GM10248 (cell line): ENCODE results near the gene DGKG.

Experiments used
- CTCF ChIA-PET: fragments of 300-600 bp; sonication (Branson Sonifier 250); formaldehyde crosslinking; extraction: SDS; loops from one replicate; lab custom pipeline; 2021; ENCODE audit warnings: antibody characterized with exemption; lab: Yijun Ruan, JAX
- POLR2A ChIA-PET: fragments of 350-650 bp; sonication (Branson Sonifier 250); formaldehyde crosslinking; extraction: SDS; loops from one replicate; lab custom pipeline; 2020; ENCODE audit warnings: antibody characterized with exemption; lab: Yijun Ruan, JAX
- DNase-seq: peaks from one replicate; pipeline ENCODE4 v3.0.0; 2012; ENCODE audit errors: extremely low spot score
- CTCF ChIP-seq: IDR thresholded peaks from 2 replicates; pipeline ENCODE4 v1.5.1; 2012; ENCODE audit warnings: mild to moderate bottlenecking, low read depth; ENCODE audit errors: extremely low read depth, missing control alignments, control extremely low read depth

DGKG gene

DNA sequence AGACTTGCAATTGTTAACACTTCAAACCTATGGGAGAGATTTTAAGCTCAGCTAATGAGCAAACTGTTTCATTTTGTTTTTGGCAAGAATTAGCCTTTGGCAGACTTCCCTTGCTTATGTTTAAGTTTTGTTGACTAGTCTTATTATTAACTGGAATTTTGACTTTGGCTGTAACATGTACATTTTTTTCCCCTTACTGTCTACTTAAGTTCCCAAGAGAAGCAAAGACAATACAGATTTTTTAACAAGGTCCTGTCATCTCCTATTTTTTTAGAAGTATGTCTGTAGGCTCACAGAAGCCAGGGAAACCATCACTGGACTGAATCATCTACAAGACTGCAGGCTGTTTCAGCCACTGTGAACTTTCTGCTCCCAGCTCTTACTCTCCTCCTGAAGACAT is 74.3 kb downstream of the DGKG start:
- POLR2A ChIA-PET: no interaction called here
- CTCF ChIA-PET: no interaction called here
- no peak for DNase-seq
- TF ChIP-seq CTCF: no peak

DNA sequence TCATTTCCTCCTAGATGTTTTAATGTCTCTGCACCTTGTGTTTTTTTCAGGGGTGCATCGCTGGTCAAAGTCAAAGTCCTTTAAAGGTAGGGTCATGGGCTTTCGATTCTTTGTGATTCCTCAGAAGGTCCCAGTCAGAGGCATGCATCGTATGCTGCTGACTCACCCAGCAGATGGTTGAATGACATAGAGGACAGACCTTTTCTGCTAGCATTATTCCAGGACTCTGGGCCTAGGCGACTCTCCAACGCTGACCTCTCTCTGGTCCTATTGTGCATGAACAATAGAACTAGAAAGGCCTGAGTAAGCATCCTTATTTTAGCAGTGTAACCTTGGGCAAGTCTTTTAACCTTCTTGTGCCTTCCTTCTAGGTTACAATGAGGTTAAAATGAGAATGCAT is 75.9 kb downstream of the DGKG start:
- POLR2A ChIA-PET: no interaction called here
- no peak for DNase-seq
- CTCF ChIA-PET: no interaction called here
- TF ChIP-seq CTCF: no peak

- TF ChIP-seq CTCF: no peak
- DNase-seq: no peak
- ChIA-PET CTCF (no interaction called here), POLR2A (no interaction called here)
Observed at GRCh38 chr3:186284661-186285060, 77.4 kb downstream of the DGKG start.

DNA sequence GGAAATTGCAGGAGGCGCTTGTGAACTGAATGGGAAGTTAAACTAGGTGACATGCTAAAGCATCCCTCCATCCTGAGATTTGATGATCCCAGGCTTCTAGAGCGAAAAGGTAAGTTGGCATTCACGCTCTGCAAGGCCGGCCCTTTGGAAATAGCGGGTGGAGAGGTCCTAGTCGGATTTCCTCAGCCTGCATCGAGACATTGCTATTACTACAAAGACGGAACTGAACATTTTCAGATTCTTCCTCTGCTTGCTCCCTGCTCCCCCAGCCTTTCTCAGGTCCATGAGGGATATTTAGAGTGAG is 77.7 kb downstream of the DGKG start:
- no peak for TF ChIP-seq CTCF
- CTCF ChIA-PET: no interaction called here
- DNase-seq: no peak
- POLR2A ChIA-PET: no interaction called here

DNA sequence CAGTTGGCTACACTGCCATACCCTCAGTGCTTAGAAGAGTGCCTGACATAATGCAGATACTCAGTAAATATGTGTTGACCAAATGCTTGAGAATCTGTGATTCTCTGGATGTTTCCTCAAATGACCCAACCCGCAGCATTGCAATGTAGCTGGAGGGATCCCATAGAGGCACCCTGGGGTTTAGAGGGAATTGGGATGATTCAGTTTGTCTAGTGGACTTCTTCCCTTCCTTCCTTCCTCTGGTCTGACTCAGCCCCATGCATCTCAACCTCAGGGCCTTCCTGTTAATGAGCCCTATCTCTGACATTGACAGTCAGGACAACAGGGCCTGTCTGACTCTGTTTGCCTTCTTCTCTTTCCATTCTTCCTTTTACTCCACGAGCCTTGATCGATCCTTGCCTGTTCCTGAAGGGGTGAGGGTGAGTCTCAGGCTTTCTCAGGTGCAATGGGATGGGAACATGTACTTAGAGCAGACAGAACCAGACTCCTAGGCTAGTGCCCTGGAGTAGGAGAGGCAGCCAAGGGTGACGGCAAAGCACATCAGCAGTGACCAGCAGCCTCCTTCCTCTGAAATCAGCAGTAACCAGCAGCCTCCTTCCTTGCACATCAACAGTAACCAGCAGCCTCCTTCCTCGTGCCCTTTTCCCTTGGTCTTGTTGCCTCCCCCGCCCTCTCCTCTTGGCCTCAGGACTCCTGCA is 78.2 kb downstream of the DGKG start:
- DNase-seq: no peak
- TF ChIP-seq CTCF: no peak
- ChIA-PET CTCF (no interaction called here), POLR2A (no interaction called here)

DNA sequence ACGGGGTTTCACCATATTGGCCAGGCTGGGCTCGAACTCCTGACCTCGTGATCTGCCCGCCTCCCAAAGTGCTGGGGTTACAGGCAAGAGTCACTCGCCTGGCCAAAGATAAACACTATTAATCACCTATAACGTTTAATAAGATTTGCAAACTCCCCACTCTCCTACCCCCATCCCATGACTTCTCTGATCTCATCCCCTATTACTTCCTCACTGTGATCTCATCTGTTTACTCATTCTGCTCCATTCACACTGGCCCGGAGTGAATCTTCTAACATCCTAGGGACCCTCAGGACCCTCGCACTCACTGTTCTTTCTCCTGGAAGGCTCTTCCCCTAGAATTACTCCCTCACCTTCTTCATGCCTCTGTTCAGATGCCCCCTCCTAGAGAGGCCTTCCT is 78.9 kb downstream of the DGKG start:
- ChIA-PET POLR2A (no interaction called here), CTCF (no interaction called here)
- TF ChIP-seq CTCF: no peak
- DNase-seq: no peak
